HEK293 (cell line): ENCODE results near the gene CLASP1.

Source experiments
- CTCF ChIA-PET: fragments of 350-600 bp; formaldehyde crosslinking; extraction: SDS; loops from one replicate; lab custom pipeline; 2021; ENCODE audit warnings: antibody characterized with exemption; lab: Yijun Ruan, JAX
- POLR2A ChIA-PET: fragments of 300-600 bp; formaldehyde crosslinking; extraction: SDS; loops from one replicate; lab custom pipeline; 2020; ENCODE audit warnings: antibody characterized with exemption, inconsistent platforms; lab: Yijun Ruan, JAX
- H3K27ac ChIP-seq: fragments of 200-500 bp; sonication (Bioruptor generic); 2 replicates; pipeline ENCODE4 v1.5.1; 2014; ENCODE audit warnings: low read depth, low read length, control low read depth, inconsistent platforms; ENCODE audit errors: extremely low read depth
- H3K36me3 ChIP-seq, 2 experiments: fragments of 200-500 bp in 1 of 2; sonication (Bioruptor generic) in 1 of 2; 1 replicate in 1 of 2; 2 replicates in 1 of 2; pipeline ENCODE4 v1.5.1; 2014 to 2017; ENCODE audit warnings: inconsistent platforms in 2 of 2, low read length in 2 of 2; ENCODE audit not compliant: control insufficient read depth in 2 of 2, insufficient read depth in 1 of 2
- H3K4me1 ChIP-seq: fragments of 200-500 bp; sonication (Bioruptor generic); 2 replicates; pipeline ENCODE4 v1.5.1; 2014; ENCODE audit warnings: mild to moderate bottlenecking, low read length, inconsistent platforms; ENCODE audit not compliant: control insufficient read depth, insufficient read depth
- H3K4me3 ChIP-seq: 2 replicates; pipeline ENCODE4 v1.5.1; 2011; ENCODE audit warnings: low read depth, mild to moderate bottlenecking, control low read depth, low read length, moderate library complexity
- H3K9me3 ChIP-seq: fragments of 200-500 bp; sonication (Bioruptor generic); 2 replicates; pipeline ENCODE4 v1.5.1; 2014; ENCODE audit warnings: low read depth, low read length, inconsistent platforms; ENCODE audit not compliant: control insufficient read depth, insufficient read depth
- KLF8 ChIP-seq: fragments of 450-650 bp; formaldehyde crosslinking; IDR thresholded peaks from 2 replicates; pipeline ENCODE4 v1.5.1; 2016; ENCODE audit warnings: missing biosample characterization, missing genetic modification characterization
- REST ChIP-seq: fragments of 450-650 bp; formaldehyde crosslinking; IDR thresholded peaks from 2 replicates; pipeline ENCODE4 v1.5.1; 2016; ENCODE audit warnings: missing biosample characterization, missing genetic modification characterization
- SCRT2 ChIP-seq: fragments of 450-650 bp; formaldehyde crosslinking; IDR thresholded peaks from 2 replicates; pipeline ENCODE4 v1.5.1; 2016; ENCODE audit warnings: missing biosample characterization, missing genetic modification characterization
- YY2 ChIP-seq: fragments of 450-650 bp; formaldehyde crosslinking; IDR thresholded peaks from 2 replicates; pipeline ENCODE4 v1.5.1; 2016; ENCODE audit warnings: missing biosample characterization, missing genetic modification characterization
- ZBTB10 ChIP-seq: fragments of 450-650 bp; formaldehyde crosslinking; IDR thresholded peaks from 2 replicates; pipeline ENCODE4 v1.5.1; 2016; ENCODE audit warnings: missing biosample characterization, missing genetic modification characterization
- ZNF19 ChIP-seq: fragments of 450-650 bp; formaldehyde crosslinking; IDR thresholded peaks from 2 replicates; pipeline ENCODE4; 2016; ENCODE audit warnings: missing biosample characterization, missing genetic modification characterization, low read depth
- ZNF239 ChIP-seq: fragments of 450-650 bp; formaldehyde crosslinking; IDR thresholded peaks from 2 replicates; pipeline ENCODE4 v1.5.1; 2016; ENCODE audit warnings: missing biosample characterization, missing genetic modification characterization
- ZNF274 ChIP-seq, 2 experiments: fragments of 200-500 bp in 1 of 2; fragments of 450-650 bp in 1 of 2; sonication (Bioruptor generic) in 1 of 2; formaldehyde crosslinking in 1 of 2; IDR thresholded peaks; 2 replicates each; pipeline versions ENCODE4 v1.5.1 to v1.6.1; 2014 to 2016; ENCODE audit warnings: borderline replicate concordance in 1 of 2, inconsistent platforms in 1 of 2, low read length in 1 of 2, missing biosample characterization in 1 of 2, missing genetic modification characterization in 1 of 2
- ZNF292 ChIP-seq: fragments of 450-650 bp; formaldehyde crosslinking; IDR thresholded peaks from 2 replicates; pipeline ENCODE4 v1.5.1; 2016; ENCODE audit warnings: low read depth, missing biosample characterization, missing genetic modification characterization, borderline replicate concordance
- ZNF423 ChIP-seq: fragments of 450-650 bp; formaldehyde crosslinking; IDR thresholded peaks from 2 replicates; pipeline ENCODE4 v1.5.1; 2016; ENCODE audit warnings: missing biosample characterization, missing genetic modification characterization
- ZNF600 ChIP-seq: fragments of 450-650 bp; formaldehyde crosslinking; IDR thresholded peaks from 2 replicates; pipeline ENCODE4 v1.5.1; 2016; ENCODE audit warnings: missing biosample characterization, missing genetic modification characterization
- ZNF843 ChIP-seq: fragments of 450-650 bp; formaldehyde crosslinking; IDR thresholded peaks from 2 replicates; pipeline ENCODE4 v1.5.1; 2016; ENCODE audit warnings: missing biosample characterization, missing genetic modification characterization
- TF ChIP-seq, protein P1 (sequence below): fragments of 450-650 bp; formaldehyde crosslinking; IDR thresholded peaks from 2 replicates; pipeline ENCODE4 v1.5.1; 2016; ENCODE audit warnings: missing biosample characterization, missing genetic modification characterization
- TF ChIP-seq, protein P2 (sequence below): fragments of 450-650 bp; formaldehyde crosslinking; IDR thresholded peaks from 2 replicates; pipeline ENCODE4 v1.5.1; 2016; ENCODE audit warnings: missing biosample characterization, missing genetic modification characterization
- TF ChIP-seq, protein P3 (sequence below): fragments of 450-650 bp; formaldehyde crosslinking; IDR thresholded peaks from 2 replicates; pipeline ENCODE4 v1.5.1; 2016; ENCODE audit warnings: missing biosample characterization, missing genetic modification characterization

Gene CLASP1

DNA sequence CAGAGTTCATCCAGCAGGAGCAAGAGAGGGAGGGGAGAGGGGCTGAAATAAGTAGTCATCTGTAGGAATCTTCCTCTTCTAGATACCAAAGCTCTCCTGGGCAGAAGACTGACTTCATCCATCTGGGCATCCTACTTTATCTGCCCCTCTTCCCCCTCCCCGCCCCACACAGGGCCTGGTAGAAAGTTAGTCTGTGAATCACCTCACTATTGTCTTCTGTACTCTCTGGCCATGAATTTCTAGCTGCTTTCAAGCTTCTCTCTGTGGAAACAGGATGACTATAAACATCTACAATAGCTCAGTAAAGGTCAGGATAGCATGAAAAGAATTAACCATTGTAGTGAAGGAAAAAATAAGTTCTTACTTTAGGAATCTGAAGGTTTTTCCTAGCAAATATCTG is 166.2 kb downstream of the CLASP1 start:
- H3K4me1 ChIP-seq: peaks cover 19% of the 10 kb centered on the region
- H3K27ac ChIP-seq: no peak overlapping the region
- no peak for TF ChIP-seq ZNF274 (IDR thresholded peaks at IDR 0.05; ENCODE audit: low read length)
- TF ChIP-seq ZNF274 (tag by site-specific recombination; IDR thresholded peaks at IDR 0.05; ENCODE audit: borderline replicate concordance): no peak
- TF ChIP-seq, protein P1, sequence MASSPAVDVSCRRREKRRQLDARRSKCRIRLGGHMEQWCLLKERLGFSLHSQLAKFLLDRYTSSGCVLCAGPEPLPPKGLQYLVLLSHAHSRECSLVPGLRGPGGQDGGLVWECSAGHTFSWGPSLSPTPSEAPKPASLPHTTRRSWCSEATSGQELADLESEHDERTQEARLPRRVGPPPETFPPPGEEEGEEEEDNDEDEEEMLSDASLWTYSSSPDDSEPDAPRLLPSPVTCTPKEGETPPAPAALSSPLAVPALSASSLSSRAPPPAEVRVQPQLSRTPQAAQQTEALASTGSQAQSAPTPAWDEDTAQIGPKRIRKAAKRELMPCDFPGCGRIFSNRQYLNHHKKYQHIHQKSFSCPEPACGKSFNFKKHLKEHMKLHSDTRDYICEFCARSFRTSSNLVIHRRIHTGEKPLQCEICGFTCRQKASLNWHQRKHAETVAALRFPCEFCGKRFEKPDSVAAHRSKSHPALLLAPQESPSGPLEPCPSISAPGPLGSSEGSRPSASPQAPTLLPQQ (tag by site-specific recombination): no peak
- no peak for TF ChIP-seq ZNF19 (tag by site-specific recombination)
- TF ChIP-seq SCRT2 (tag by site-specific recombination): no peak
- no peak for TF ChIP-seq YY2 (tag by site-specific recombination)
- TF ChIP-seq ZNF423 (tag by site-specific recombination): no peak
- TF ChIP-seq REST (tag by site-specific recombination): no peak
- no peak for TF ChIP-seq KLF8 (tag by site-specific recombination)
- TF ChIP-seq, protein P2, sequence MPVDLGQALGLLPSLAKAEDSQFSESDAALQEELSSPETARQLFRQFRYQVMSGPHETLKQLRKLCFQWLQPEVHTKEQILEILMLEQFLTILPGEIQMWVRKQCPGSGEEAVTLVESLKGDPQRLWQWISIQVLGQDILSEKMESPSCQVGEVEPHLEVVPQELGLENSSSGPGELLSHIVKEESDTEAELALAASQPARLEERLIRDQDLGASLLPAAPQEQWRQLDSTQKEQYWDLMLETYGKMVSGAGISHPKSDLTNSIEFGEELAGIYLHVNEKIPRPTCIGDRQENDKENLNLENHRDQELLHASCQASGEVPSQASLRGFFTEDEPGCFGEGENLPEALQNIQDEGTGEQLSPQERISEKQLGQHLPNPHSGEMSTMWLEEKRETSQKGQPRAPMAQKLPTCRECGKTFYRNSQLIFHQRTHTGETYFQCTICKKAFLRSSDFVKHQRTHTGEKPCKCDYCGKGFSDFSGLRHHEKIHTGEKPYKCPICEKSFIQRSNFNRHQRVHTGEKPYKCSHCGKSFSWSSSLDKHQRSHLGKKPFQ (tag by site-specific recombination): no peak
- no peak for TF ChIP-seq ZNF600
- no peak for TF ChIP-seq ZNF239 (tag by site-specific recombination)
- TF ChIP-seq, protein P3, sequence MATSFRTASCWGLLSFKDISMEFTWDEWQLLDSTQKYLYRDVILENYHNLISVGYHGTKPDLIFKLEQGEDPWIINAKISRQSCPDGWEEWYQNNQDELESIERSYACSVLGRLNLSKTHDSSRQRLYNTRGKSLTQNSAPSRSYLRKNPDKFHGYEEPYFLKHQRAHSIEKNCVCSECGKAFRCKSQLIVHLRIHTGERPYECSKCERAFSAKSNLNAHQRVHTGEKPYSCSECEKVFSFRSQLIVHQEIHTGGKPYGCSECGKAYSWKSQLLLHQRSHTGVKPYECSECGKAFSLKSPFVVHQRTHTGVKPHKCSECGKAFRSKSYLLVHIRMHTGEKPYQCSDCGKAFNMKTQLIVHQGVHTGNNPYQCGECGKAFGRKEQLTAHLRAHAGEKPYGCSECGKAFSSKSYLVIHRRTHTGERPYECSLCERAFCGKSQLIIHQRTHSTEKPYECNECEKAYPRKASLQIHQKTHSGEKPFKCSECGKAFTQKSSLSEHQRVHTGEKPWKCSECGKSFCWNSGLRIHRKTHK (tag by site-specific recombination): no peak
- no peak for TF ChIP-seq ZNF843 (tag by site-specific recombination)
- TF ChIP-seq ZBTB10 (tag by site-specific recombination): no peak
- no peak for TF ChIP-seq ZNF292
- H3K9me3 ChIP-seq: no peaks in the 10 kb centered on the region
- no peak overlapping the region for H3K4me3 ChIP-seq
- CTCF ChIA-PET: no interaction called here
- POLR2A ChIA-PET: interaction anchor here (0.6 kb wide), 1 partner anchor 43 kb away, joined by 3 read pairs; no protein-coding TSS in a partner anchor
- no peaks in the 10 kb centered on the region for H3K36me3 ChIP-seq
